Activated naive CD4-positive, alpha-beta T cell treated with anti-CD3 and anti-CD28 coated beads, Interleukin-2, amount 50 U/mL, for 72 hours (primary cell): ENCODE results near the gene DUSP28. TPM values are rescaled to one million over a fixed set of nuclear protein-coding genes. Genes with fewer than 3 reads are reported as not detected.

Experiments used
- ATAC-seq, 2 donors: fragments of 150-1000 bp; cut with Tn5 transposase; 2 replicates each; pipeline ENCODE4 v1.10.0; 2021; ENCODE audit warnings: mild to moderate bottlenecking in 2 of 2, moderate library complexity in 2 of 2
- DNase-seq, 2 donors: peaks; one replicate each; pipeline ENCODE4 v3.0.0; 2021 to 2022; ENCODE audit warnings: low spot score in 2 of 2
- H3K27ac Mint-ChIP-seq, 2 donors: one replicate each; pipeline ENCODE4 v1.8.0; 2022; ENCODE audit warnings: mild to moderate bottlenecking in 2 of 2, mixed read lengths in 2 of 2
- H3K36me3 Mint-ChIP-seq, 2 donors: one replicate each; pipeline ENCODE4 v1.8.0; 2022; ENCODE audit warnings: mixed read lengths in 2 of 2
- H3K9me3 Mint-ChIP-seq, 2 donors: one replicate each; pipeline ENCODE4 v1.8.0; 2022; ENCODE audit warnings: mixed read lengths in 2 of 2
- total RNA-seq, 2 donors: library from RNA; stranded (reverse); gene quantifications; one replicate each; pipeline ENCODE4 v1.2.3, GENCODE V29; 2022

Gene DUSP28
- total RNA-seq, 2 donors from 2014 or later = 3.8 to 5.4 TPM

DNA sequence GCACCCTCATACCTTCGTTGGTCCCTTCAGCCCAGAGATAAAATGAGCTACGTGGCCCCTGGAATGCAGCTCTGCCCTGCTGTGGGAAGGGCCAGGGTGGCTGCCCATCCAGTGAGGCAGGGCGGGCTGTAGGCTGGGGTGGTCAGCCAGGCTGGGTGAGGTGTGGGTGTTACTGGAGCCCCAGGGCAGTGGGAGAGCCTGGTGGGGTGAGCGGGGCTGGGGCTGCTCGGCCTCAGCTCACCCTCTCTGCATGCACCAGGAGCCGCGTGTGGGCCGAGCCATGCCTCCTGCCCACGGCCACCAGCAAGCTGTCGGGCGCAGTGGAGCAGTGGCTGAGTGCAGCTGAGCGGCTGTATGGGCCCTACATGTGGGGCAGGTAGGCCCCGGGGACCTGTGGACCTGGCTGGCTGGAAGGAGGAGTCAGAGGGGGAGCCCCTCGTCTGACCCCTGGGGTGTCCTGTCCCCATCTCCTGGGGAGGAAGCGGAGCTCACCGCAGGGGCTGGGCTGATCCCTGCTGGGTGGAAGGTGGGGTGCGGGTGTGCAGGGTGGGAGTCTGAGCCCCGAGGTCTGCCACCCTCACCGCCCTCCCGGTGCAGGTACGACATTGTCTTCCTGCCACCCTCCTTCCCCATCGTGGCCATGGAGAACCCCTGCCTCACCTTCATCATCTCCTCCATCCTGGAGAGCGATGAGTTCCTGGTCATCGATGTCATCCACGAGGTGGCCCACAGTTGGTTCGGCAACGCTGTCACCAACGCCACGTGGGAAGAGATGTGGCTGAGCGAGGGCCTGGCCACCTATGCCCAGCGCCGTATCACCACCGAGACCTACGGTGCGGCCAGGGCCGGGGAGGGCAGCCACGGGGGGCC lies 13.6 kb downstream of the DUSP28 start:
- H3K36me3 Mint-ChIP-seq = no peaks in the 10 kb centered on the region
- H3K27ac Mint-ChIP-seq = no peak overlapping the region
- no peak for ATAC-seq
- no peaks in the 10 kb centered on the region for H3K9me3 Mint-ChIP-seq
- DNase-seq = no peak

GRCh38 chr2:240574386-240575100 lies 14.4 kb downstream of the DUSP28 start:
- peak overlapping the region in 1 of 2 donors; percentile 78 for H3K27ac Mint-ChIP-seq

DNA sequence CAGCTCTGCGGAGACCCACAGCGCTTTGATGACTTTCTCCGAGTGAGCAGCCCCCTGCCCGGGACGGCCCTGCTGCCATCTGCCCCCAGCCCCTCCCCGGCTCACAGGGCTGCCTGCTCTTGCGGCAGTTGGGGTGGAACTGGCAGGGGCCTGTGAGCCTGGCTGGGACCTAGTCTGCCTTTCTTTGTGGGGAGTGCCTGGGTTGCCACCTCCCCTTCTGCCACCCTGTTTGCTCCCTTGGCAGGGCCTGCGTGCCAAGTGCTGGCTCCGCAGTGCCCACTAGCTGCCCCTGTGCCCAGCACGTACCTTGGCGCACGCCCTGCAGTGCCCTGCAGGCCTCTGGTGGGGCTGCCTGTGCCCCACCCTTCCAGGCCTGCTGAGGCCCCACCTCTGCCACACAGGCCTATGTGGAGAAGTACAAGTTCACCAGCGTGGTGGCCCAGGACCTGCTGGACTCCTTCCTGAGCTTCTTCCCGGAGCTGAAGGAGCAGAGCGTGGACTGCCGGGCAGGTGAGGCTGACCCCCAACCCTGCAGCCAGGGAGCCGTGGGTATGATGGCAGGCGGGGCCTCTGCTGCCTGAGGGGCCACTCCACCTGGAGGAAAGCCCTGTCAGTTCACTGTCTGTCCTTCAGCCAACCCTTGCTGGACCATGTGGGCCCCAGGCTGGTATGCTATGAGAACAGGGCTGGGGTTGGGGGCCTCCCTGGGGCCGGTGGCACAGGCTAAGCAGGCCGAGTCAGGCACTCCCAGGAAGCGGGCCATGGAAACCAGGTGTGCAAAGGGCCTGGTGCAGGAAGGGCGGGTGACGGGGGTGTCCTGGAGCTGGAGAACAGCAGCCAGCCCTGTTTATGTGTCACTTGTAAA lies 15.2 kb downstream of the DUSP28 start:
- DNase-seq = no peak
- H3K36me3 Mint-ChIP-seq = no peaks in the 10 kb centered on the region
- no peaks in the 10 kb centered on the region for H3K9me3 Mint-ChIP-seq
- H3K27ac Mint-ChIP-seq = peak overlapping the region; percentile 78 to 82
- no peak for ATAC-seq

More at GRCh38 chr2:240574386-240575100, 14.4 kb downstream of the DUSP28 start:
- Mint-ChIP-seq H3K9me3 (no peaks in the 10 kb centered on the region), H3K36me3 (no peaks in the 10 kb centered on the region)
- DNase-seq = no peak
- no peak for ATAC-seq

DNA sequence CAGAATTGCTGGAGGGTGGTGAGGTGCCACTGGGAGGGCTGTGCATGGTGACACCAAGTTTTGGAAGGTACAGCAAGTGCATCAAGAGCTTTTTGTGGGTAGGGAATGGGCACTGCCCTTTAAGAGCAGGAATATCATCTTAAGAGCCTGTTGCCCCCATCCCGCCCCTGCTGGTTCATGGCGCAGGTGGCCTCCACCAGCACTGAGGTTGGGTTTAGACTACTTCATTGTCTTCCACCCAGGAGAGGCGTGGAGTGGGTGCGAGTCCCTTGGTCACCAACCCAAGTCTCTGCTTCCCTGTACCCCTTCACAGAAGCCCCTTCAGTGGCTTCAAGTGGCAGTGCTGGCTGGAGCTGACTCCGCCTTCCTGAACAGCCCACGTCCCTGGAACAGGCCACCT lies 15.9 kb downstream of the DUSP28 start:
- H3K27ac Mint-ChIP-seq = peak overlapping the region; percentile 78 to 82
- DNase-seq = no peak

DNA sequence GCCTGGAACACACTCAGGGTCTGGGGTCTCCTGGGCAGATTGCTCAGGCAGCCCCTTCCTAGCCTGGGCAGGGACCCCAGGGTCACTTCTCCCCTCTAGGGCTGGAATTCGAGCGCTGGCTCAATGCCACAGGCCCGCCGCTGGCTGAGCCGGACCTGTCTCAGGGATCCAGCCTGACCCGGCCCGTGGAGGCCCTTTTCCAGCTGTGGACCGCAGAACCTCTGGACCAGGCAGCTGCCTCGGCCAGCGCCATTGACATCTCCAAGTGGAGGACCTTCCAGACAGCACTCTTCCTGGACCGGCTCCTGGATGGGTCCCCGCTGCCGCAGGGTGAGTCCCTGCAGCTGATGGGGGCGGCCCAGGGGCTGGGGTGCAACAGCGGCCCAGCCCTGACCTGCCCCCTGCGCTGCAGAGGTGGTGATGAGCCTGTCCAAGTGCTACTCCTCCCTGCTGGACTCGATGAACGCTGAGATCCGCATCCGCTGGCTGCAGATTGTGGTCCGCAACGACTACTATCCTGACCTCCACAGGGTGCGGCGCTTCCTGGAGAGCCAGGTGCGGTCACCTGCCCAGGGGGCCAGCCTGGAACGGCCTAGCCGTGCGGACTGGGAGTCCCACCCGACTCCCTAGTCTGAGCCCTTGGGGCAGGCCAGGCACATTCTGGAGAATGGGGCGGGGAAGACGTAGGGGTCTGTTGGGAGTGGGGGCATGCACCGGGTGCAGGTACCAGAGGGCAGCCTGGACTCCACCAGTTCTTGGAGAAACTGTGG lies 16.5 kb downstream of the DUSP28 start:
- Mint-ChIP-seq H3K9me3 (no peaks in the 10 kb centered on the region), H3K27ac (peak overlapping the region in 1 of 2 donors; percentile 60), H3K36me3 (no peaks in the 10 kb centered on the region)
- DNase-seq (no peak), ATAC-seq (no peak)

More for the DNA sequence above, 15.9 kb downstream of the DUSP28 start:
- no peak for ATAC-seq
- no peaks in the 10 kb centered on the region for H3K36me3 Mint-ChIP-seq
- H3K9me3 Mint-ChIP-seq = no peaks in the 10 kb centered on the region

GRCh38 chr2:240577281-240578109 lies 17.3 kb downstream of the DUSP28 start:
- H3K9me3 Mint-ChIP-seq = no peaks in the 10 kb centered on the region

DNA sequence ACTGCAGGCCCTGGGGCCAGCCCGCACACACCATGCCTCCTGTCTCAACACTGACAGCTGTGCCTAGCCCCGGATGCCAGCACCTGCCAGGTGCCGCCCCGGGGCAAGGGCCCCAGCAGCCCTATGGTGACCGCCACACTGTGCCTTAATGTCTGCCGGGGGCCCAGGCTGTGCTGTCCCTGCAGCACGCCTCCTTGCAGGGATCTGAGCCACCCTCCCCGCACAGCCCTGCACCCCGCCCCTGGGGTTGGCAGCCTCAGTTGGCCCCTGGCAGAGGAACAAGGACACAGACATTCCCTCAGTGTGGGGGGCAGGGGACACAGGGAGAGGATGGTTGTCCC lies 17.9 kb downstream of the DUSP28 start:
- Mint-ChIP-seq H3K27ac (peak overlapping the region in 1 of 2 donors; percentile 54), H3K36me3 (no peaks in the 10 kb centered on the region), H3K9me3 (no peaks in the 10 kb centered on the region)
- DNase-seq (no peak), ATAC-seq (no peak)

More at GRCh38 chr2:240577281-240578109, 17.3 kb downstream of the DUSP28 start:
- Mint-ChIP-seq H3K27ac (peak overlapping the region in 1 of 2 donors; percentile 60), H3K36me3 (no peaks in the 10 kb centered on the region)
- no peak for ATAC-seq
- no peak for DNase-seq

DNA sequence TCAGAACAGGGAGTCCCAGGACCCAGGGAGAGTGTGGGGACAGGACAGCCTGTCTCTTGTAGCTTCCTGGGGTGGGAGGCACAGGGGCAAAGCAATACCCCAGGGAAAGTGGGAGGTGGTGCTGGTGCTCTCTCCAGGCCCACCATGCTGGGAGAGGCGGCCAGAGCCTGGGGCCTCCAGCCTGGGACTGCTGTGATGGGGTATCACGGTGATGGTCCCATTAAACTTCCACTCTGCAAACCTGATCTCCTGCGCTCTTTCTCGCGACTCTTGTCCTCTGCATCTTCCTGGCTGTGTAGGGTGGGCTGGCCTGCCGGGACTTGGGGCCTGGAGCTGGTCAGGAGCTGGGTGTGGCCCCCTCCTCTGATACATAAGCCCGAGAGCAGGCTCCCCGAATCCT lies 18.3 kb downstream of the DUSP28 start:
- Mint-ChIP-seq H3K27ac (peak overlapping the region; percentile 72 to 85), H3K36me3 (no peaks in the 10 kb centered on the region), H3K9me3 (no peaks in the 10 kb centered on the region)
- ATAC-seq (no peak), DNase-seq (no peak)

- Mint-ChIP-seq H3K36me3 (no peaks in the 10 kb centered on the region), H3K27ac (peak overlapping the region; percentile 85 to 86)
- no peak for DNase-seq
Observed at GRCh38 chr2:240579071-240579762, 19.1 kb downstream of the DUSP28 start.

DNA sequence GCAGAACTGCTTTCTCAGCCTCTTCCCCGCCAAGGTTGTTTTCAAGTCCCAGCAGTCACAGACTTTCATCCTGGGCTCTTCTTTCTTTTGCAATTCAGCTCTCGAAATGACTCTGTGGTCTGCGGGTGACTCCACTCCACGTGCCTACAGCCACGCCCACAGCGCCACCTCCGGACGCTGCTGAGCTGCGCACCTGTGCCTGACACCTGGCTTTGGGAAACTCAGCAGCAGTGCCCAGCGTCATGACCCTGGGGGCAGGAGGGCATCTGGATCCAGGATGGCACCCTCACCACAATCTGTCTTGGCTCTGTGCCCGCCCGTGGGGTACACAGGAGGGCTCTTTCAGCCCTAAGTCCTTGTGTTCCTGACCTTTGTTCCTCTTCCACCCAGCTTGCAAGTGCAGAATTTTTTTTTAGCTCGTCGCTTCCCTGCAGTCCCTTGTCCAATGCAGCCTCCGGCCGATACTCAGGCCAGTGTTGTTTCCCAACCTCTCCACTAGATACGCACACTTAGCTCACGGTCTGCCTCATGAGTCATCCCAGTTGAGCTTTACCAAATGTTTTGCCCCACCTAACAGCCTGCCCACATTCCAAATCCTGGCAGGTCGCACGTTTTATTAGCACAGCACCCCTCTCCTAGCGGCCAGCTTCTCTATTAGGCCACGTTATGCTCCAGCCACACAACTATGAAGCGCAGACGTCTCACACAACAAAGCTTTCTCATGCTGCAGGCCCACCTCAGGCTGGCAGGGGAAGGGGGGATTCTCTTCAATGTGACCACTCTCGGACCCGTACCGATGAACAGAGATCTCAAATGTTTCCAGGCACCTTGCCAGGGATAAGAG lies 19.8 kb downstream of the DUSP28 start:
- ATAC-seq (peak; percentile 84 to 88), DNase-seq (peak; percentile 68 to 77)
- H3K9me3 Mint-ChIP-seq = no peaks in the 10 kb centered on the region
- H3K36me3 Mint-ChIP-seq = no peaks in the 10 kb centered on the region
- peak overlapping the region; percentile 85 to 86 for H3K27ac Mint-ChIP-seq

More at GRCh38 chr2:240579071-240579762, 19.1 kb downstream of the DUSP28 start:
- peak in 1 of 2 donors; percentile 23 for ATAC-seq
- H3K9me3 Mint-ChIP-seq = no peaks in the 10 kb centered on the region

GRCh38 chr2:240581811-240582210 lies 21.7 kb downstream of the DUSP28 start:
- H3K27ac Mint-ChIP-seq = no peak overlapping the region
- no peak for ATAC-seq
- H3K36me3 Mint-ChIP-seq = peaks cover 6 to 8% of the 10 kb centered on the region in 2 donors
- H3K9me3 Mint-ChIP-seq = no peaks in the 10 kb centered on the region
- no peak for DNase-seq

DNA sequence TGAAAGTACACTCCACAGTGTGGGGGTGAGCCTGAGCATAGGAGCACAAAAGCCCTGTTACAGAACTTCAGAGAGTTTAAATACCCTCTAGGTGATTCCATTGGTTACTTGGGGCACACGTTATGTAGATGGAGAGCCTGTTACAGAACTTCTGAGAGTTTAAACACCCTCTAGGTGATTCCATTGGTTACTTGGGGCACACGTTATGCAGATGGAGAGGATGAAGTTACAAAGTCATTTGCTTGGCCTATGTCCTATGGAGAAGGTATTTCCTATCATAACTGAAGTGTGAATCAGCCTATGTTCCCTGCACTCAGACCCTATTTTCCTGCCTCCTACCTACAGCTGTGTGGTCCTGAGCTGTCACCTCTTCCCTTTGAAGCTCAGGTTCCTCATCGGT lies 22.6 kb downstream of the DUSP28 start:
- Mint-ChIP-seq H3K9me3 (no peaks in the 10 kb centered on the region), H3K27ac (no peak overlapping the region), H3K36me3 (peaks cover 6 to 8% of the 10 kb centered on the region in 2 donors)
- DNase-seq = no peak
- no peak for ATAC-seq

- peaks cover 6 to 8% of the 10 kb centered on the region in 2 donors for H3K36me3 Mint-ChIP-seq
- DNase-seq = no peak
- H3K27ac Mint-ChIP-seq = peak overlapping the region in 1 of 2 donors; percentile 22
- H3K9me3 Mint-ChIP-seq = no peaks in the 10 kb centered on the region
- ATAC-seq = no peak
Observed at GRCh38 chr2:240583774-240584173, 23.6 kb downstream of the DUSP28 start.

DNA sequence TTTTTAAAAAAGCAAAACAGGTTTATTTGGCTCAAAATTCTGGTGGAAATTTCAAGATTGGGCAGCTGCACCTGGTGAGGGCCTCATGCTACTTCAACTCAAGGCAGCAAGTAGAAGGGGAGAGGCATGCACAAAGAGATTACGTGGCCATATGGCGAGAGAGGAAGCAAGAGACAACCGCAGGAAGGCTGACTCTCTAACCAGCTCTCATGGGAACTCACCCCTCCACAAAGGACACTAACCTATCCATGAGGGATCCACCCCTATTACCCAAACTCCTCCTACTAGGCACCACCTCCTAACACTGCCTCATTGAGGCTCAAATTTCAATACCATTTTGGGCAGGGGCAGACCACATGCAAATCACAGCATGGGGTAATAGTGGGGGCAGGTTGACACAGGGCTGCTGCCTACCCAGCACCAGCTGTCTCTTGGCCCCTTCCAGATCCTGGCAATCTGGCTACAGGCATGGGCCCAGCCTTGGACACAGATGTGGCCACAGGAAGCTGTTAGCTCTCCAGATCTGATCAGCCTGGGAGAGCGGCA lies 24.4 kb downstream of the DUSP28 start:
- no peak for ATAC-seq
- Mint-ChIP-seq H3K27ac (peak overlapping the region; percentile 70 to 96), H3K9me3 (no peaks in the 10 kb centered on the region), H3K36me3 (peaks cover 6 to 8% of the 10 kb centered on the region in 2 donors)
- DNase-seq = no peak
